Upper lobe of left lung (tissue), 6 donors: ENCODE measurements around the gene GPR26. TPM values are rescaled to one million over a fixed set of nuclear protein-coding genes. Genes with fewer than 3 reads are reported as not detected.

Source experiments
- ATAC-seq, 2 donors: fragments of 200-7000 bp; cut with Tn5 transposase; one replicate each; pipeline ENCODE4 v1.9.1; 2022; ENCODE audit warnings: mild to moderate bottlenecking in 2 of 2, moderate library complexity in 2 of 2; ENCODE audit not compliant: low FRiP score in 2 of 2
- DNase-seq, 2 donors: peaks; one replicate each; pipeline ENCODE4 v3.0.0-alpha.2; 2019 to 2020
- H3K27ac ChIP-seq, 4 donors: fragments of 200-600 bp; sonication (generic); one replicate each; pipeline ENCODE4 v1.5.1; 2016 to 2019
- H3K27me3 ChIP-seq, 4 donors: fragments of 200-600 bp; sonication (generic); one replicate each; pipeline ENCODE4 v1.5.1; 2017 to 2019
- H3K36me3 ChIP-seq, 4 donors: fragments of 200-600 bp; sonication (generic); one replicate each; pipeline ENCODE4 v1.5.1; 2016 to 2019
- H3K4me1 ChIP-seq, 4 donors: fragments of 200-600 bp; sonication (generic); one replicate each; pipeline ENCODE4 v1.5.1; 2018 to 2019
- H3K4me3 ChIP-seq, 4 donors: fragments of 200-600 bp; sonication (generic); one replicate each; pipeline ENCODE4 v1.5.1; 2017 to 2019; ENCODE audit warnings: mild to moderate bottlenecking in 2 of 4, moderate library complexity in 1 of 4
- H3K9me3 ChIP-seq, 4 donors: fragments of 200-600 bp; sonication (generic); one replicate each; pipeline ENCODE4 v1.5.1; 2018 to 2019
- CTCF ChIP-seq, 6 experiments: fragments of 450-650 bp in 4 of 6; fragments of 200-600 bp in 2 of 6; sonication (generic) in 2 of 6; IDR thresholded peaks; one replicate each; pipeline ENCODE4 v1.5.1; 2016 to 2019; ENCODE audit warnings: antibody characterized with exemption in 6 of 6
- EP300 ChIP-seq, 4 donors: sonication (generic); formaldehyde crosslinking; IDR thresholded peaks; one replicate each; pipeline ENCODE4 v1.5.1; 2017; ENCODE audit warnings: antibody characterized with exemption in 4 of 4, control low read depth in 2 of 4
- POLR2A ChIP-seq, 4 donors: fragments of 450-650 bp; IDR thresholded peaks; one replicate each; pipeline ENCODE4 v1.5.1; 2016 to 2017; ENCODE audit warnings: antibody characterized with exemption in 4 of 4, mild to moderate bottlenecking in 2 of 4
- POLR2AphosphoS5 ChIP-seq, 2 donors: sonication (generic); formaldehyde crosslinking; IDR thresholded peaks; one replicate each; pipeline ENCODE4 v1.5.1; 2017; ENCODE audit warnings: antibody characterized with exemption in 2 of 2
- WGBS, 2 donors: methylation state at CpG; one replicate each; pipeline ENCODE4 v1.1.5; 2017 to 2018; 5-methylcytosine and 5-hydroxymethylcytosine counted together
- total RNA-seq, 6 donors: library from RNA; depleted of rRNA in 4 of 6; stranded (reverse); fragments of >200 nt in 4 of 6; gene quantifications; one replicate each; pipeline versions ENCODE4 v1.1.0 to v1.2.1, GENCODE V29; 2016 to 2021
- donor health status: DM: no; HTN: no; CAD: no; lungs with moderate emphysema.
- donor health status: DM: no; HTN: yes; CAD: no; lungs with severe emphysema.

The GPR26 gene
- total RNA-seq, 6 donors from 2014 or later = not detected

DNA sequence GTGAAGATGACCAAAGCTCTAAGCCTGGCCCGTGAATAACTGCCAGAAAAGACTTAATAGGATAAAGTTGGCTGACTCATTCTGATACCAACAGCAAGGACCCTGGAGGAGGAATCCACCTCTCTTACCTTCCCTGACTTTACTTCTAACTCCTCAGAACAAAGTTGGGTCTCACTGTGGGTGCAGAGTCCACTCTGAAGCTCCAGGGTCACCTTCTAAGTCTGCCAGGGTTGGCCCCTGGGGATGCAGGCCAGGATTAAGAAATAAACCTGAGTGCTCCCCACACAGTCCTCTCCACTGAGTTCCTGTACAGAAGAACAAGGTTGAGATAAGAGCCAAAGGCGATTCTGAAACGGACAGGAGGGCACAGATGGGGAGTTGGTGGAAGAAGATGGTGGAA, 54.4 kb downstream of the GPR26 start:
- Histone ChIP-seq H3K27ac (no peak overlapping the region), H3K27me3 (no peaks in the 10 kb centered on the region), H3K4me1 (no peaks in the 10 kb centered on the region), H3K9me3 (peaks cover 0 to 8% (median 0%) of the 10 kb centered on the region in 4 donors), H3K4me3 (no peak overlapping the region), H3K36me3 (no peaks in the 10 kb centered on the region)
- no peak for TF ChIP-seq POLR2A (IDR thresholded peaks at IDR 0.05)
- no peak for ATAC-seq
- 70 to 73% methylated on average over 3 of the region's 3 CpGs for WGBS, 2 donors
- DNase-seq = no peak

DNA sequence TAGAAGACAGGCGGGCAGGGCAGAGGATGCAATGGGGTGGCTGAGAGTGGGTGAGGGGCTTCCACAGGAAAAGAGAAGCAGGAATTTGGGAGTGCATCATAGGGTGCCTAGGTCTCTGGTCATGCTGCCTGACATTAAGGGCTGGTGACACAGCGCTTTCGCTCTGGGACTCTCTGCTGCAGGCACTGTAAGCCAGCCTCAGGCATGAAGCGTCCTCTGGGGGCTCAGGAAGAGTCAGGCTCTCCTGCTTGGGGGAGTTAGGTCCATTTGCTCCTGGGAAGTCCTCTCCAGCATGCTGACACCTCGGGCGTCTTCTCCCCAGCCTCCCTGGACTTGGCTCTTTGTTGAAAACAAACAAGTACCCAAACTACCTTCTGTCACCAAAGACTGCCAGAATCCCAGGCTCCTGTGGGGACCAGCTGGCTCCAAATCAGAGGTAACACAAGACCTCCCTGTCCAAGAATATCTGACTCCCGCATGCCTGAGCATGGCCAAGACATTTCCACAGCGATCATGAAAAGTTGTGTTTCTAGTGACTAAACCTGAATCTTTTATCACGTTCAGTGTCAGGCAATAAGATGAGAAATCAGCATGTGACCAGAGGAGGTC, 55.4 kb downstream of the GPR26 start:
- Histone ChIP-seq H3K9me3 (peaks cover 0 to 8% (median 0%) of the 10 kb centered on the region in 4 donors), H3K4me1 (no peaks in the 10 kb centered on the region), H3K4me3 (no peak overlapping the region), H3K36me3 (no peaks in the 10 kb centered on the region), H3K27ac (no peak overlapping the region), H3K27me3 (no peaks in the 10 kb centered on the region)
- TF ChIP-seq POLR2AphosphoS5 (IDR thresholded peaks at IDR 0.05) (no peak), CTCF (IDR thresholded peaks at IDR 0.05) (no peak), EP300 (IDR thresholded peaks at IDR 0.05) (no peak), POLR2A (IDR thresholded peaks at IDR 0.05) (no peak)
- ATAC-seq (no peak), DNase-seq (no peak)
- WGBS, 2 donors = 73 to 75% methylated on average over 5 to 9 of the region's 9 CpGs

DNA sequence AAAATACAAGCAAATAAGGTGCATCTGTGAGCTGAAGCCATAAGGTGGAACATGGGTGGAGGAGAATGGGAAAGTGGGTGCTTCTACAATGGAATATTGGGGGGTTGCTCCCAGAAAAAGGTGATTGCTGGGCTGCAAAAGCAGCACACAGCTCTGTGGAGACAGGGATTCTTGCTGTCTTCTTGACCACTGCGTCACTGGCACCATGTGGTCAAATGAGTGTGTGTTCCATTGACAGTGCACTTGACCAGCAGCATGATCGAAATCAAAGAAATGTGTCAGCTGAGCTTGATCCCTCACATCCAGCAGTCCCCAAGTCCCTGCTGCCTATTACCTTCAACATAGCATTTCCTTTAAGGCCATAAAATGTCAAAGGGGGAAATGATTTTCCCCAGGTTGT, 56.2 kb downstream of the GPR26 start:
- no peak for DNase-seq
- Histone ChIP-seq H3K36me3 (no peaks in the 10 kb centered on the region), H3K4me3 (no peak overlapping the region), H3K9me3 (peaks cover 0 to 8% (median 0%) of the 10 kb centered on the region in 4 donors), H3K27ac (no peak overlapping the region), H3K27me3 (no peaks in the 10 kb centered on the region), H3K4me1 (no peaks in the 10 kb centered on the region)
- TF ChIP-seq CTCF (IDR thresholded peaks at IDR 0.05) (no peak), POLR2AphosphoS5 (IDR thresholded peaks at IDR 0.05) (no peak), POLR2A (IDR thresholded peaks at IDR 0.05) (no peak), EP300 (IDR thresholded peaks at IDR 0.05) (no peak)
- 84 to 86% methylated on average over 2 of the region's 2 CpGs for WGBS, 2 donors
- ATAC-seq = no peak

GRCh38 chr10:123724747-123725146, 58.6 kb downstream of the GPR26 start:
- Histone ChIP-seq H3K27ac (no peak overlapping the region), H3K4me1 (no peaks in the 10 kb centered on the region), H3K4me3 (no peak overlapping the region), H3K27me3 (no peaks in the 10 kb centered on the region), H3K36me3 (no peaks in the 10 kb centered on the region), H3K9me3 (no peaks in the 10 kb centered on the region)
- no peak for TF ChIP-seq CTCF (IDR thresholded peaks at IDR 0.05)
- no peak for TF ChIP-seq EP300 (IDR thresholded peaks at IDR 0.05)
- no peak for TF ChIP-seq POLR2A (IDR thresholded peaks at IDR 0.05)
- no peak for TF ChIP-seq POLR2AphosphoS5 (IDR thresholded peaks at IDR 0.05)
- WGBS, 2 donors = 84 to 85% methylated on average over 12 of the region's 12 CpGs
- no peak for DNase-seq
- ATAC-seq = no peak

- WGBS, 2 donors = 49 to 83% methylated on average over 3 of the region's 3 CpGs
- H3K27me3 ChIP-seq = no peaks in the 10 kb centered on the region
- no peak for DNase-seq
- no peaks in the 10 kb centered on the region for H3K36me3 ChIP-seq
- TF ChIP-seq EP300 (IDR thresholded peaks at IDR 0.05) = no peak
- TF ChIP-seq POLR2AphosphoS5 (IDR thresholded peaks at IDR 0.05) = no peak
- no peak for TF ChIP-seq POLR2A (IDR thresholded peaks at IDR 0.05)
- TF ChIP-seq CTCF (IDR thresholded peaks at IDR 0.05) = no peak
- no peaks in the 10 kb centered on the region for H3K4me1 ChIP-seq
- H3K9me3 ChIP-seq = no peaks in the 10 kb centered on the region
- no peak overlapping the region for H3K27ac ChIP-seq
- no peak for ATAC-seq
- no peak overlapping the region for H3K4me3 ChIP-seq
These were observed 60.2 kb downstream of the GPR26 start for GRCh38 chr10:123726381-123726780.
